ENCODE results near the gene BATF3.
A peak's percentile ranks its signal among the peaks of the same experiment; 100 is the strongest.

The BATF3 gene

DNA sequence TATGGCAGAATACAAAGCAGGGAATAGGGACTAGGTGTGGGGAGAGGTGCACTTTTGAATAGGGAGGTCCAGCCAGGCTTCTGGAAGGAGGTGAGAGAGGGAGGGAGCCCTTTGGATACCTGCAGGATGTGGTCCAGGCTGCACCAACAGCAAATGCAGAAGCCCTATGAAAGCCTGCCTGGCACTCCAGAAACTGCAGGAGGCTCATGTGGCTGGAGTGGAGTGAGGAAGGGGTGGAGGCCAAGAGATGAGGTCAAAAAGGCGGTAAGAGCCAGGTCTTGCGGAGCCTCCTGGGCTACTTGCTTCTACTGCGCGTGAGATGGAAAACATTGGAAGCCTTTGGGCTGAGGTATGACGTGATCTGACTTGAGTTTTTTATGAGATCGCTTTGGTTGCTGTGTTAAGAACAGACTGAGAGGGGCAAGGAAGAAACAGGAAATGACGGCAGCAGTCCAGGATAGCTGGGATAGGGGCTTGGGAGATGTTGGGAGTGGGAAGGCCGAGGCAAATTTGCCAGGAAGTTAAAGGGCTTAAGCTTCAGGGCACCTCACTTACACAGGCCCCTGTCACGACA, 4.4 kb upstream of the BATF3 start:
- no peak for DNase-seq (ENCODE audit: low read depth in 2 of 2)

DNA sequence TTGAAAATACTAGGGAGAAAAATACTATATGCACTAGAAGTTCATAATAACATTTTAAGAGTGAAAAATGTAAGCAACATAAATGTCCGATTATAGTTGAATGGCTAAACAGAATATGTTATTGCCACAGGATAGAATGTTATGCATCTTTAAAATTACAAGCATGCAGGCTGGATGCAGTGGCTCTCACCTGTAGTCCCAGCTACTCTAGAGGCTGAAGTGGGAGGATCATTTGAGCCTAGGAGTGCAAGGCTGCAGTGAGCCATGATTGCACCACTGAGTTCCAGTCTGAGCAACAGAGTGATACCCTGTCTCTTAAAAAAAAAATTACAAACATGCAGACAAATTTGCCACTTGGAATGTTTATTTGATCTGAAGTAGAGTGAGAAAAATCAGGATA, 3.0 kb upstream of the BATF3 start:
- DNase-seq (ENCODE audit: low read depth in 2 of 2), result no peak

DNA sequence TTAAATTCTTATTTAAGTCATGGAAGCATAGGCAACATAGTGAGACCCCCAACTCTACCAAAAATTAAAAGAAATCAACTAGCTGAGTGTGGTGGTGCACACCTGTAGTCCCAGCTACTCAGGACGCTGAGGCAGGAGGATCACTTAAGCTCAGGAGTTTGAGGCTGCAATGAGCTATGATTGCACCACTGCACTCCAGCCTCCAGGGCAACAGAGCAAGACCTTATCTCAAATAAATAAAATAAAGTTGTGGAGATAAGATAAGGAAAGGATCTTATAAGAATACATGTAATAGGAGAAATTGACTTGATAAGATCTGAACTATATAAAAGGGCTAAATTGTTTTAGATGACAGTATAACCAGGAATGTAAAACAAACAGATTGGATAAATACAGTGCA, 2.3 kb upstream of the BATF3 start:
- no peak for DNase-seq (ENCODE audit: low read depth in 2 of 2)

DNA sequence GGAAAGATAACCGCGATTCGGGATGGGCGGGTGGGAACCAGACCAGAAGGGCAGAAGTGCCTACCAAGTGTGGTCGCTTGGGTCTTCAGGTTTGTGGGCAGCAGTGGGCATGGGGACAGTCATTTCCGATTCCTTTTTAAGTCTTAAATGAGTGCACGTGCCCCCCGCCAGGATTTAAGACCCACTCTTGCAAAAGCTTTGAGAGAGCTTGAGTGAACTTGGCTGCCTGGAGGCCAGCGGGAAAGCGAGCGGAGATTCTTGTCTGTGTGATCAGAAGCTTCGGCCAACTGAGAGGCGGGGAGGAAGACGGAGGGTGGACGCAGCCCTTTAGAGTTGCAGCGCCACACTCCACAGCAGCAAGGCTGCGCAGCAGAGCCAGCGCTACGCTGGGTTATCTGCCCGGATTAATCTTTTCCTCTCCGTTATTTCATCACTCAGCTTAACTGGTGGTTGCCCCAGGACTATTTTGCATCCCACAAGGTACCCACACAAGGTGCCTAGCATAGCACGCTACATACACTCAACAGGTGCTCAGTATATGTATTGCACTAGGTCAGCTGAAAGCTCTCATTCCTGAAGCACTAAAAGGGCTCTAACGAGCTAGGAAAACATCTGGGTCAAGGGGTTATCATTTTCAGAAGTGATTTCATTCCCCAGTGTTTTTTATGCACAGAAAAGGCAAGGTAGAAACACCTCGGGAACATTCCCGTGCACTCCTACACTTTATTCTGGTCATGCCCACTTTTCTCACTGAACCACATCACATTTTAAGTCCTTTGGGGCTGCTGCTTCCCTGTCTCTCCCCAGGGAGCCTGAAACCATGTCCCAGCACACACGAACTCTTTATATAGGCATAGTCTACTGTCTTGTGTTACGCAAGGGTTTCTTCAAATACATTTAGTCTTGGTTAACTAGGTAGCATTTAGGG, 1.5 kb upstream of the BATF3 start:
- peak; percentile 12 to 23 for DNase-seq (ENCODE audit: low read depth in 2 of 2)

DNA sequence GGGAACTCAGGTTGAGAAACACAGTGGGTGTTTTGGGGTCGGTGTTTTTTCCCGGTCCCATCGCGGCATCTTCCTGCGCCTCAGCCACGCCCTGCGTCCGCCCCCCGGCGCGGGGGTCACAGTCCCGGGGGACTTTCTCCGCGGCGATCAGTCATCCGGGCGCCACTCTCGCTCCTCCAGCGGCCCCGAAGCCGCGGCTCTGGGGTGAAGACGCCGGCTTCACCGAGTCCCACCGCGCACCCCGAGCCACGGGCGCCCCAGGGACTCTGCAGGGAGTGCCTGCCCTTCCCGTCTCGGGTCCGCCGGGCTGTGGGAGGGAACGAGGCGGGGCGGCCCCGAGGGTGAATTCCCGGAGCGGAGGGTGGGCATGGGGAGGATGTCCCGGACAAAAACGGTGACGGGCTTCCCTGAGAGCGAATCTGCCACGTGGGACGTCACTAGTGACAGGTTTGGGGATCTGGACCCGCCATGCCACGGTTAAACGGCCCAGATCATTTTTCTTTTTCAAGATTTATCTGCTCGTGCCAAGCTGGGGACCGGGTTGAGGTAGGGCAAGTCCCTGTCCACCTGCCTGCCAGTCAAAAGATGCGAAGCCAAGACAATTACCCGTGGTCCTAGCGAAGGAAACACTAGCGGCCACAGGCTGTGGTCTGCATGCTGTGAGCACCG, 717 bp upstream of the BATF3 start:
- peak; percentile 35 to 69 for DNase-seq (ENCODE audit: low read depth in 2 of 2)

DNA sequence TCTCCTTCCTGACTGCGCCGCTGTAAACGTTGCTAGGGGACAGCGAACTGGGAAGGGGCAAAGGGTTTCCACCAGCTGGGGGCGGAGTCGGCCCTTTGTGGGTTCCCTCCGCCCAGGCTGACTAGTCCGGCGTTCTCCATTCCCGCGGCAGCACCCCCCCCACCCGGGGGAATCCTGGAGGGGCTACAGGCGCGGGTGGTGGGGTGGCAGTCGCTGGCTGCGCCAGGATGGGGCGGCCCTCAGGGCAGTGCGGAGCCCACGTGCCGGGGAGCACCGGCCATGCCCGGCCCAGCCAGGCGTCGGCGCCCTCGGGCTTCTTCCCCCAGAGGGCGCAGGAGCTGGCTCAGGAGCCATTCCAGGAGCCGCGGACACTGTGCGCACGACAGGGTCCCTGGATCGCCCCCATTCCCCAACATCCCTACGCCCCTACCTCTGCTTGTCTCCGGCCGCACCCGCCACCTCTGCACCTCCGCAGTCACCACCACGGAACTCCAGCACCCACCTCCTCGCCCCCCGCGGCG, 476 bp downstream of the BATF3 start:
- peak in 1 of 2 donors; percentile 11 for DNase-seq (ENCODE audit: low read depth in 2 of 2)

DNA sequence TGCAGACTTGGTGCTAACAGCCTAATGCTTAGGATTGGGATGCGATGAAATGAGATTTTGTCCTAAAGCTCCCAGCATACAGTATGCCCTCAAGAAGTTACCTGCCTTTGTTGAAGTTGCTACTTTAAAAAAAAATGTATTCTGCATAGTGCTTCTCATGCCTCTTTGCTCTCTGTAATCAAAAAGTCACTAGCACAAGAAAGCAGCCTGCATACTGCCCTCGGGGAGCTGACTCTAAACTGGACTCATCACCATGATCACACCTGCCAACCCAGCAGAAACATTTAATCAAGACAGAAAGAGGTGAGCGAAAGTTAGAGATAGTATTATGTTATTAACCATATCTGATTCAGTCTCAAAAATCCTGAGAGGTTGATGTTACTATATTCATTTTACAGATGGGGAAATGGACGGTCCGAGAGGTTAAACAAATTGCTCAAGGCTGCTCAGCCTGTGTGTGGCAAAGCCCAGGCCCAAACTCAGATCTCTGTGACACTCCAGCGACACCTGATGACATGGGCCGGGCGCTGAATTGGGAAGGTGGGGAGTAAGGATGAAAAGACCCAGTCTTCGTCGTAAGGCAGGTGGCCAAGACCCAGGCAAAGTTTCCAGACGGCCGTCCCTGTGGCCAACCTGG, 1.1 kb downstream of the BATF3 start:
- no peak for DNase-seq (ENCODE audit: low read depth in 2 of 2)

DNA sequence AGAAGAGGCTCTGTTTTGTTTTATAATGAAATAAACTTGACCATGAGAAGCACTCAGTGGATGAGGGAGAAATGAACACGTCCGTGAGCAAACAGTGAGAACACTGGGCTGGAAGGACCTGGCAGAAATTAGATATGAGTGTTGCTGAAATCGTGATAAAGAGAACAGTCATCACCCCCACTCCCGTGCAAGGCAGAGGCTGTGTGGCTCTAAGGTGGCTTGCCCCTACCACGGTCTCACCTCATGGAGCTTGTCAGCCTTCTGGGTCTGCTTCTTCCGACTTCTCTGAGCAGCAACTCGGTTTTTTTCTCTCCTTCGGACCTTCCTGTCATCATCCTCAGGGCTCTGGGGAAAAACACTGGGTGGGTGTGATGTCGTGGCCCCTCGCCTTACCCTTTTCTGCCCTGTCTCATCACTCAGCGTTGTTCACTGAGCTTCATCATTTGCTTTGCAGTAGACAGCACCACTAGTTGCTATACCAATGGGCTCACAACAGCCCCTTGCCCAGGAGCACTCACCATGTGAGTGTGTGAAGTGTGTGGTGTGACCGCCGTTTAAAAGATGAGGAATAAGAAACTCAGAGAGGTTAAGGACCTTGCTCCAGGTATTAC, 2.8 kb downstream of the BATF3 start:
- no peak for DNase-seq (ENCODE audit: low read depth in 2 of 2)

DNA sequence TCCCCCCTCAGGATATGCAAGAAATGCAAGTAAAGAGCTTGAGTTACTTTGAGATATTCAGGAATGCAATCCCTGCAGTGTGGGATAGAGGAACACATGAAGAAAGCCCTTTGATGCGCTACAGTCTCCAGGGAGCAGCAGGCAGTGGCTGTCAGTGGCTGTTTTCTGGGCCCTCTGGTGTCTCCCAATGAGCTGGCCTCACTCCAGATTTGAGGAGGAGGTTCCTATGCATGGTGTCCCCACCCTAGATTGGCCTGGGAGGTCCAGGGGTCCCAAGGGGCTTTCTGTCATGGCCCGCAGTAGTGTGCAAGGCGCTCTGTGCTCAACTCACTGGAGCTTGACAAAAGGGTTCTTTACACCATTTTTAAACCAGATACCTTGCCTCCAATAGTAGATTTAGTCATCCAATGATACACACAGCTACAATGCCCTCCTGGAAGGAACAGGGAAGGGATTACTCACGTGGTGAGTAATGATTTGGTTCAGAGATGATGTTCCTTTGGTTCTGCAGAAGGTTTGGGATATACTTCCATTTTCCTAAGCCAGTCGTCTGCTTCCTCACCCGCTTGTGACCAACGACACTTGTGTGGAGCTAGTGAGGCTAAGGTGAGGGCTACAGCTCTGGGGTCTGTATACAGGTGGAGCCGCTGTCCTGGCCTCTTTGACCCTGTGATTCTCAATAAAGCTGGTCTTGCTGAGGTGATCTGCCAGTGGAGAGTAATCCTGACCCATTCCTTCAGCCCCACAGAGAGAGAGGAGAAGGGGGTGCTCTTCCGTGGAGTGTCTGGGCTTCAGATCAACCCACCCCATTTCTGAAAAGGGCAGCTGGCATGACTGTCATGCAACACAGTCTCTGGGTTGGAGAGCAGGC, 6.6 kb downstream of the BATF3 start:
- no peak for DNase-seq (ENCODE audit: low read depth in 2 of 2)

DNA sequence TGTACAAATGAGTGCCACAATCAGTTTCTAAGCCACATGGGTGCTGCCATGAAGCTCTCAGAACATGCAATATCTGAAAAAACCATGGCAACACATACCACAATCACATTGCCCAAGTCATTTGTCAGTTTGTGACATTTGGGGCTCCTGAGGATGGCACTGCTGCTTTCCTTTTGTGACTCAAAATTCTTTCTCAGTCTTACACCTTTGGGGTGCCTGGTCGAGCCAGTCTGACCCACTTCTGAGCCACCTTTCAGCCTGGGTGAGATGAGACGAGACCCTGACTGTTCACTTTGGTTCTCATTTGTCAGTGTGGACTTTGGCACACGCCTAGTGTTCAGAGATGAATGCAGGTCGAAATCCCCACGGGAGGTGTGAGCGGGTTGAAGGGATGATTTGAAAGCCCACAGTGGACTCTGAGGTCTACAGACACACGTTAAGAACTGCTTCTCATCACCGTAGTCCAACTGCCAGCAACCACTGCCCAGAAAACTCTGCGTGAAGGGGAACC, 8.0 kb downstream of the BATF3 start:
- no peak for DNase-seq (ENCODE audit: low read depth in 2 of 2)

DNA sequence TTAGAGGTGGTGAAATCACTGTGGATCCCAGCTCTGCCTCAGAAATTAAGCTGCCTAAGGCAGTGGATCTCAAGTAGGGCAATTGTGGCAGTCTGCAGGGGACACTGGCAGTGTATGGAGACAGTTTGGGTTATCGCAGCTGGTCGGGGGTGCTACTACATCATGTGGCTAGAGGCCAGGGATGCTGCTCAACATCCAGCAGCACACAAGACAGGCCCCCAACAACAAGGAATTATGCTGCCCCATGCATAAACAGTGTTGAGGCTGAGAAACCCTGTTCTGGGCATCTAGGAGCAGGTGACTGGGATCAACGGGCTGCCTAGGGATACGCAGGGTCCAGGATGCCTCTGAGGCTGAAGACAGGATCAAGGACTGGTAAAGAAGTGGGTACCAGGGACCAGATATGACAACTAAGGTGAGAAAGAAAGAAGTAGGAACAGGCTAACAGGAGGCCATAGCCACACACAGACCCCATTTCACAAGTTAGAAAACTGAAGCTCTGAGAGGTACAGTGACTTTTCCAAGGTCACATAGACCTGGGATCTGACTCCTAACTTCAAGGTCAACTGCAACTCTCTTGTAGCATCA, 8.7 kb downstream of the BATF3 start:
- no peak for DNase-seq (ENCODE audit: low read depth in 2 of 2)

DNA sequence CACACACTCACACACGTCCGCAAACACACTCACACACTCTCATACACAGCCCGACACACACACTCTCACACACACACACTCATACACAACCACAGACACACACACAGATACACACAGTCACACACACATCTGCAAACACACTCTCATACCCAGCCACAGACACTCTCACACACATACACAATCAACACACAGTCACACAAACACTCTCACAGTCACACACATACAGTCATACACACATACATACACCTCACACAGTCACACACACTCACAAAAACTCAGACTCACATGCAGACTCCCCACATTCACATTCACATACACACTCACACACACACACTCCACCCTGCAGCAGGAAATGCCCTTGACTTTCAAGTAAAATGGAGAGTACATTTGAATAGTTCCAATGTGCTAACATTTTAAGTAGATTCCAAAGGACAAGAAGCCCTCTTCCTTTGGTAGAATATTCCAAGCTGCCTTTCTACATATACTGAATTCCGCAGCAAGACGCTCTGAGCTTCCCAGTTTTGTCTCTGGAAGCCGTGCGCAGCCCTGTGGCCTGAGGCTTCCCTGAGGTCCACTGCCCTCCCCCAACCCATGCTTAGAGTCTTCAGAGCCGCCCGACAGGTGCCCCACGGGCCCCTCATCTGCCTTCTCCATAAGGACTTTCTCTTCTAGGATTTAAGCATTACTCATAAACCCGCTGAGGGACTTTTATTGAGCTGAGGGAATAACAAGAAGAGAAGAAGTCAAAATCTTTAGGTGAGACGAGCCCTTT, 9.7 kb downstream of the BATF3 start:
- no peak for DNase-seq (ENCODE audit: low read depth in 2 of 2)

DNA sequence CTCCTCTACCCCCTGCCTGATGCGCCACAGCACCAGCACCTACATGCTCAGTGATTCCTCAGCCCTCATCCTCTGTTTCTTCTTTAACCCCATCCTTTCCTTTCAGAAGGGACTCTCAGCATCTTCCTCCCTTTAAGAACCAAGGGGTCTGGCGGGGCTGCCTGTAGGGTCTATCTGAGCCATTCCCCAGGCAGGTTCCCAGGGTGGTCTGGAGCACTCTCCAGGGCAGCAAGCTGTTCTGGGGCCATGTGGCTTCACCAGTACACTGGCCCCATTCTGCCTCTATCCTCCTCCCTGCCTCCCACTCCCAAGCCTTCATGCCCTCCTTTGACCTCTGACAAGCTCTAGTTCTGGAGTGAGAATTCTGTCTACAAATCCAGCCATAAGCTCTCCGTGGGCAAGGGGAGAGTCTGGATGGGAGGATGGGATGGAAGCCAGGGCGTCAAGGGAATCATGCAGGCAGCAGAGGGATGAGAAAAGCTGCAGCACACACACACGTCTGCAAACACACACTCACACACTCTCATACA, 10.4 kb downstream of the BATF3 start:
- DNase-seq (ENCODE audit: low read depth in 2 of 2), result no peak

DNA sequence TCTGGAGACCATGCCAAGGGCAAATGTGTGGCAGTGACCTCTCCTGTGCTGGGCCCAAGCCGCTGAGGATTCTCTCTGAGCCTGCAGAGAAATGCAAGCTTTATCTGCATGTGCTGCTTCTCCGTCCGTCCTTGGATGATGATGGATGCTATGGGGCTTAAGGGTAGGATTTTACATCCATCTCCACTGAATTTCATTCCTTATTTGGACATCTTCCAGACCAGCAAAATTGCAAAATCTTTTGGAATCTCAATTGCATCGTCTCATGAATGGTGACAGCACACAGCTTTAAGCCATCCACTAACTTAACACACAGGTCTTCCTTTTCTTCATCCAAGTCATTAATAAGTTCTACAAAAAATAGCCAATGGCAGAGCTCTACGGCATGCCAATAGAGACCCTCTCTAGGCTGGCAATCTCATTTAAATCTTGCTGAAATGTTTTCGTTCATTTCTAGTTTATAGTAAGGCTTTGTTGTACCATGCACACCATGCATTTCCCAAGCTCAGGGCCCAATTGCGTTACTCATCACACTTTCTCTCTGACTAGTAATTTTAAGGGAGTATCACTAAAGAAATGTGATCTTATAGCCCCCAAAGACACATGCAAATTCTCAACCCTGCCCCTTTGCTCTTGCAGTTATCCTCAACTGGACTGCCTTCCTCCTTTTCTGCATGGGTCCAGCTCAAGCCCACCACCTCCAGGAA, 11.1 kb downstream of the BATF3 start:
- DNase-seq (ENCODE audit: low read depth in 2 of 2), result no peak

DNA sequence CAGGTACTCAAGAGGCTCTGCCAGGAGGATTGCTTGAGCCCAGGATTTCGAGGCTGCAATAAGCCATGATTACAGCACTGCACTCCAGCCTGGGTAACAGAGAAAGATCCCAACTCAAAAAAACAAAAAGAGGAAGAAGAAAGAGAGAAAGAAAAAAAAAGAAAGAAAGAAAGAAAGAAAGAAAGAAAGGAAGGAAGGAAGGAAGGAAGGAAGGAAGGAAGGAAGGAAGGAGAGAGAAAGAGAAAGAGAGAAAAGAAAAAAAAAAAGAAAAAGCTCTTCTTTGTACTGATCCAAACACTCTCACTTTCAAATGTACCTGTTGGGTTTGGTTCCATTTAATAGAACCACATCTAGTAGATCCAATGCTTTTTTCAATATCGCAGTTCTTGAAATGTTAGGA, 11.8 kb downstream of the BATF3 start:
- DNase-seq (ENCODE audit: low read depth in 2 of 2), result no peak

DNA sequence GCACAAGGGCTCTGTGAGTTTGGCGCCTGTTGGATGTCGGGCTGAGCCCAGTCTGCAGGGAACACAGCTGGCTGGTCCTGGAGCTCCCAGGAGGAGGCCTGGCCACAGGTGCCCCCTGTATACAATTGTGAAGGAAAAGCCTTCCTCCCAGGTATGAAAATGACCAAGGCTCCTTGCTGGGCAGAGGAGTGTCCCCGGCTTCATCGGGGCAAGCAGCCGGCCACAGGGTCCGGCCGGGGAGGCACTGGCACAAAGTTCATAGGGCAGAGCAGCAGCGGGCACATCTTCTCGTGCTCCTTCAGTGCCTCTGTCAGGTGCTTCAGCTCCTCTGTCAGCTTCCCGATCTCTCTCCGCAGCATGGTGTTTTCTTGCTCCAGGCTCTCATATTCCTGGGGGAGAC, 13.0 kb downstream of the BATF3 start:
- no peak for DNase-seq (ENCODE audit: low read depth in 2 of 2)

DNA sequence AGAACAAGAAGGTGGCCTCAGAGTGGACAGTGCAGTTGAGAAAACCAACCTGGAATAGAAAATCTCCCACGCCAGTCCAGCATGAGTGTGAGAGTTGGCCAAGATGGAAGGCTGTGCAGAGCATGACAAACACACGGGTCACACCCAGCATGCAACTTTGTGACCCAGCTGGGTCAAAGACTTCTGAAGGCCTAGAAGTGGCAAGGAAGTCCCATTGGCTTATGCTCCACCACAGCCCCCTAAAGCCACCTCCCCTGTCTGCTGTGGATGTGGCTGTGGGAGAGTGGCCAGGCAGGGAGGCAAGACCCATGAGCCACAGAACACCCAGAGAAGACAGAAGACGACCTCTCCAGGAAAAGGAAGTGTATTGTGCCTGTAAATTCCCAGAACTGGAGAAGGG, 13.6 kb downstream of the BATF3 start:
- no peak for DNase-seq (ENCODE audit: low read depth in 2 of 2)

DNA sequence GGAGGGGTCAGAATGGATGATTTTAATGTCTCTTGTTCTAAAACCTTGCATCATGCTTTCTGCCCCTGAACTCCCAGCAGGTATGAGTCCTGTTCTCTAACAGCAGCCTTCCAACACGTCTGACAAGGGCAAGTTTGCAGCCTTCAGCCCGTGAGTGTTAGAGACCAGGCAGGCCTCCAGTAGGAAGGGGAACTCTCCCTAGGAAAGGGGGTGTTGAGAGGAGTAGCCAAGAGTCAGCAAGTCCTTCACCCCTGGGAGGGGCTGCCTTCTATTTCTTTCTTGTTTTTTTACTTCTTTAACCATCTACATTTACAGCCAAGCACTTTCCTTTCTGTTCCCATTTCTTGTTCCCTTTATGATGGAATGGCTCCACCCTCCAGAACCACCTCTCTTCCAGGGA, 14.2 kb downstream of the BATF3 start:
- DNase-seq (ENCODE audit: low read depth in 2 of 2), result no peak
